Omental fat pad (tissue), 4 donors: ENCODE measurements around the gene SUN1. TPM values are rescaled to one million over a fixed set of nuclear protein-coding genes. Genes with fewer than 3 reads are reported as not detected.
A peak's percentile ranks its signal among the peaks of the same experiment; 100 is the strongest.

Source experiments
- ATAC-seq: fragments of 150-250 bp; one replicate; pipeline ENCODE4 v1.9.1; 2016; ENCODE audit warnings: mild to moderate bottlenecking, moderate library complexity; ENCODE audit not compliant: low FRiP score
- DNase-seq: peaks from one replicate; pipeline ENCODE4 v3.0.0-alpha.2; 2019; ENCODE audit warnings: low spot score
- CTCF ChIP-seq, 3 donors: fragments of 450-650 bp; IDR thresholded peaks; one replicate each; pipeline ENCODE4 v1.5.1; 2016 to 2017; ENCODE audit warnings: antibody characterized with exemption in 3 of 3, mild to moderate bottlenecking in 3 of 3, moderate library complexity in 2 of 3
- total RNA-seq, 4 donors: library from RNA; depleted of rRNA; stranded (reverse); fragments of >200 nt; gene quantifications; one replicate each; pipeline ENCODE4 v1.1.0, GENCODE V29; 2016

SUN1 gene
- total RNA-seq, 4 donors from 2014 or later, result 124 to 245 (median 174) TPM

- ATAC-seq (peak; percentile 8), DNase-seq (no peak)
- TF ChIP-seq CTCF (IDR thresholded peaks at IDR 0.05), result no peak
These were observed 15.3 kb upstream of the SUN1 start for GRCh38 chr7:816751-817671.

- TF ChIP-seq CTCF (IDR thresholded peaks at IDR 0.05), result no peak
- no peak for DNase-seq
- no peak for ATAC-seq
These were observed 14.1 kb upstream of the SUN1 start for GRCh38 chr7:818031-818699.

GRCh38 chr7:820341-820740 lies 11.9 kb upstream of the SUN1 start:
- TF ChIP-seq CTCF (IDR thresholded peaks at IDR 0.05), result no peak
- ATAC-seq, result no peak

GRCh38 chr7:821688-822087 lies 10.6 kb upstream of the SUN1 start:
- peak; percentile 69 for ATAC-seq
- DNase-seq, result no peak
- no peak for TF ChIP-seq CTCF (IDR thresholded peaks at IDR 0.05)

More at GRCh38 chr7:820341-820740, 11.9 kb upstream of the SUN1 start:
- no peak for DNase-seq

GRCh38 chr7:822692-823276 lies 9.5 kb upstream of the SUN1 start:
- DNase-seq (no peak), ATAC-seq (no peak)
- no peak for TF ChIP-seq CTCF (IDR thresholded peaks at IDR 0.05)

- no peak for ATAC-seq
- TF ChIP-seq CTCF (IDR thresholded peaks at IDR 0.05), result no peak
- DNase-seq, result no peak
These were observed 8.6 kb upstream of the SUN1 start for GRCh38 chr7:823649-824048.
